GM23338 (cell line): ENCODE results near the gene HEMK1. TPM values are rescaled to one million over a fixed set of nuclear protein-coding genes. Genes with fewer than 3 reads are reported as not detected.

Experiments
- ATAC-seq: fragments of 200-7000 bp; cut with Tn5 transposase; 3 replicates; pipeline ENCODE4 v1.9.1; 2020
- DNase-seq: peaks from one replicate; pipeline ENCODE4 v3.0.0-alpha.2; 2015; ENCODE audit warnings: low spot score
- H2AFZ ChIP-seq: fragments of 200-600 bp; sonication (generic); 2 replicates; pipeline ENCODE4 v1.8.0; 2016; ENCODE audit warnings: antibody characterized with exemption, mild to moderate bottlenecking, moderate library complexity
- H3F3A ChIP-seq: fragments of 200-600 bp; sonication (generic); replicated peaks from 2 replicates; pipeline ENCODE4 v1.8.0; 2017; ENCODE audit warnings: antibody characterized with exemption, mixed run types, low read depth
- H3K27ac ChIP-seq: fragments of 200-600 bp; sonication (generic); 2 replicates; pipeline ENCODE4 v1.6.1; 2016; ENCODE audit warnings: low read depth
- H3K27me3 ChIP-seq: fragments of 200-600 bp; sonication (generic); 2 replicates; pipeline ENCODE4 v1.8.0; 2016; ENCODE audit warnings: mild to moderate bottlenecking, mixed run types, moderate library complexity; ENCODE audit not compliant: insufficient read depth
- H3K36me3 ChIP-seq: fragments of 200-600 bp; sonication (generic); 2 replicates; pipeline ENCODE4 v1.8.0; 2016; ENCODE audit warnings: mild to moderate bottlenecking; ENCODE audit not compliant: insufficient read depth
- H3K4me1 ChIP-seq: fragments of 200-600 bp; sonication (generic); 2 replicates; pipeline ENCODE4 v1.8.0; 2016; ENCODE audit warnings: mild to moderate bottlenecking, moderate library complexity; ENCODE audit not compliant: insufficient read depth
- H3K4me2 ChIP-seq: fragments of 200-600 bp; sonication (generic); 2 replicates; pipeline ENCODE4 v1.7.1; 2017; ENCODE audit warnings: mixed run types
- H3K4me3 ChIP-seq: fragments of 200-600 bp; sonication (generic); 2 replicates; pipeline ENCODE4 v1.6.1; 2016; ENCODE audit warnings: mixed run types
- H3K79me2 ChIP-seq: fragments of 200-600 bp; sonication (generic); replicated peaks from 2 replicates; pipeline ENCODE4 v1.8.0; 2017; ENCODE audit warnings: mild to moderate bottlenecking; ENCODE audit not compliant: insufficient read depth
- H3K9me2 ChIP-seq: fragments of 200-600 bp; sonication (generic); 2 replicates; pipeline ENCODE4 v1.8.0; 2017; ENCODE audit not compliant: insufficient read depth
- H4K20me1 ChIP-seq: fragments of 200-600 bp; sonication (generic); replicated peaks from 2 replicates; pipeline ENCODE4 v1.8.0; 2017; ENCODE audit warnings: mild to moderate bottlenecking; ENCODE audit not compliant: insufficient read depth
- H3K27ac Mint-ChIP-seq: 2 replicates; pipeline ENCODE4 v1.8.0; 2020; ENCODE audit warnings: inconsistent platforms, mild to moderate bottlenecking, moderate library complexity, mixed read lengths
- H3K27me3 Mint-ChIP-seq: 3 replicates; pipeline ENCODE4 v1.8.0; 2022; ENCODE audit warnings: low read depth, mild to moderate bottlenecking, moderate library complexity, mixed read lengths, inconsistent platforms; ENCODE audit not compliant: insufficient read depth, poor library complexity
- H3K36me3 Mint-ChIP-seq: 3 replicates; pipeline ENCODE4 v1.8.0; 2021; ENCODE audit warnings: low read depth, mild to moderate bottlenecking, inconsistent platforms, moderate library complexity, mixed read lengths
- H3K4me1 Mint-ChIP-seq: 3 replicates; pipeline ENCODE4 v1.8.0; 2020; ENCODE audit warnings: mild to moderate bottlenecking, inconsistent platforms, mixed read lengths
- H3K4me3 Mint-ChIP-seq: 3 replicates; pipeline ENCODE4 v1.8.0; 2021; ENCODE audit warnings: moderate library complexity, mild to moderate bottlenecking, inconsistent platforms, mixed read lengths
- H3K9me3 Mint-ChIP-seq: 3 replicates; pipeline ENCODE4 v1.8.0; 2020; ENCODE audit warnings: moderate library complexity, mild to moderate bottlenecking, inconsistent platforms, mixed read lengths
- CTCF ChIP-seq, 2 experiments: fragments of 200-600 bp in 1 of 2; sonication (generic) in 1 of 2; conservative IDR thresholded peaks; 2 replicates each; pipeline versions ENCODE4 v1.5.1 to v1.6.1; 2016 to 2017; ENCODE audit warnings: antibody characterized with exemption in 2 of 2, low read depth in 2 of 2, mild to moderate bottlenecking in 2 of 2, moderate library complexity in 1 of 2
- ETS1 ChIP-seq: IDR thresholded peaks from 2 replicates; pipeline ENCODE4 v1.6.1; 2016; ENCODE audit warnings: antibody characterized with exemption
- EZH2phosphoT487 ChIP-seq: fragments of 200-600 bp; sonication (generic); IDR thresholded peaks from one replicate; pipeline ENCODE4 v1.8.1; 2018; ENCODE audit warnings: antibody characterized with exemption; ENCODE audit not compliant: unreplicated experiment
- NANOG ChIP-seq: IDR thresholded peaks from 2 replicates; pipeline ENCODE4 v1.6.1; 2016; ENCODE audit warnings: antibody characterized with exemption, borderline replicate concordance
- STAT1 ChIP-seq: IDR thresholded peaks from one replicate; pipeline ENCODE4 v1.6.1; 2016; ENCODE audit warnings: antibody characterized with exemption; ENCODE audit not compliant: unreplicated experiment
- ZNF114 ChIP-seq: fragments of 250-450 bp; sonication (Bioruptor Pico); IDR thresholded peaks from 2 replicates; pipeline ENCODE4 v1.5.0; 2020; ENCODE audit warnings: mild to moderate bottlenecking, moderate library complexity
- ZNF331 ChIP-seq: fragments of 250-450 bp; sonication (Bioruptor Pico); IDR thresholded peaks from 2 replicates; pipeline ENCODE4 v1.5.0; 2020; ENCODE audit warnings: low read depth, mild to moderate bottlenecking, moderate library complexity
- polyA plus RNA-seq: library from polyadenylated mRNA; unstranded; fragments of >200 nt; fragmentation: Nextera tagmentation; extraction: Ambion mirVana; gene quantifications from 2 replicates; pipeline ENCODE4 v1.2.1, GENCODE V29; 2016
- total RNA-seq: library from RNA; depleted of rRNA; stranded (reverse); fragments of >200 nt; shearing (Covaris generic); gene quantifications from 2 replicates; pipeline ENCODE4 v1.2.3, GENCODE V29; 2014

The HEMK1 gene
- total and polyA plus RNA-seq, 2 experiments from 2014 or later: 5.6 to 10.1 TPM

GRCh38 chr3:50572801-50573371 is 3.6 kb downstream of the HEMK1 start:
- Mint-ChIP-seq H3K36me3 (no peaks in the 10 kb centered on the region), H3K4me3 (no peak overlapping the region)

GRCh38 chr3:50573566-50574443 is 4.5 kb downstream of the HEMK1 start:
- H3K4me1 ChIP-seq: no peaks in the 10 kb centered on the region; the same call in 1 of the 2 replicates
- peaks cover 10% of the 10 kb centered on the region for H3F3A ChIP-seq
- H3K4me3 Mint-ChIP-seq: no peak overlapping the region; the same call in 2 of the 3 replicates
- H3K9me3 Mint-ChIP-seq: no peaks in the 10 kb centered on the region
- no peak for DNase-seq
- H3K4me3 ChIP-seq: no peak overlapping the region
- H3K4me2 ChIP-seq: no peak overlapping the region
- H3K79me2 ChIP-seq: peaks cover 7% of the 10 kb centered on the region; the same call in 1 of the 2 replicates
- ATAC-seq: no peak
- H3K36me3 Mint-ChIP-seq: no peaks in the 10 kb centered on the region
- H3K36me3 ChIP-seq: no peaks in the 10 kb centered on the region
- no peak overlapping the region for H3K27ac Mint-ChIP-seq
- H2AFZ ChIP-seq: no peak overlapping the region
- no peak overlapping the region for H3K27ac ChIP-seq
- H3K9me2 ChIP-seq: no peaks in the 10 kb centered on the region
- H3K27me3 Mint-ChIP-seq: peaks cover 3% of the 10 kb centered on the region
- no peaks in the 10 kb centered on the region for H4K20me1 ChIP-seq
- H3K4me1 Mint-ChIP-seq: 0 out of 3 replicates have a peak, but pooled peaks cover 2% of the 10 kb centered on the region
- H3K27me3 ChIP-seq: no peaks in the 10 kb centered on the region
- no peak for TF ChIP-seq STAT1
- no peak; a peak in 1 of 4 replicates for TF ChIP-seq CTCF (conservative IDR thresholded peaks at IDR 0.05; ENCODE audit: low read depth in 2 of 2)
- no peak for TF ChIP-seq ETS1
- no peak for TF ChIP-seq ZNF331 (CRISPR knock-in tag)
- no peak for TF ChIP-seq NANOG
- no peak for TF ChIP-seq ZNF114 (CRISPR knock-in tag)

More at GRCh38 chr3:50572801-50573371, 3.6 kb downstream of the HEMK1 start:
- ATAC-seq (no peak), DNase-seq (no peak)
- Histone ChIP-seq H3K36me3 (no peaks in the 10 kb centered on the region), H4K20me1 (no peaks in the 10 kb centered on the region), H3K9me2 (no peaks in the 10 kb centered on the region), H3K27ac (no peak overlapping the region), H3K4me1 (no peaks in the 10 kb centered on the region; the same call in 1 of the 2 replicates), H3K4me2 (no peak overlapping the region), H3K4me3 (no peak overlapping the region), H2AFZ (no peak overlapping the region), H3K27me3 (no peaks in the 10 kb centered on the region), H3F3A (peaks cover 15% of the 10 kb centered on the region), H3K79me2 (peaks cover 7% of the 10 kb centered on the region; the same call in 1 of the 2 replicates)
- TF ChIP-seq CTCF (conservative IDR thresholded peaks at IDR 0.05; ENCODE audit: low read depth in 2 of 2) (peak in 1 of 2 experiments; percentile 8; a peak in 1 of 4 replicates), EZH2phosphoT487 (no peak)
- H3K27ac Mint-ChIP-seq: no peak overlapping the region
- peaks cover 2% of the 10 kb centered on the region; the same call in 1 of the 3 replicates for H3K4me1 Mint-ChIP-seq
- no peaks in the 10 kb centered on the region for H3K9me3 Mint-ChIP-seq
- peaks cover 7% of the 10 kb centered on the region for H3K27me3 Mint-ChIP-seq
